GM23338 (cell line): ENCODE results near the gene TMEM163. TPM values are rescaled to one million over a fixed set of nuclear protein-coding genes. Genes with fewer than 3 reads are reported as not detected.

Source experiments
- ATAC-seq: fragments of 200-7000 bp; cut with Tn5 transposase; 3 replicates; pipeline ENCODE4 v1.9.1; 2020
- DNase-seq: peaks from one replicate; pipeline ENCODE4 v3.0.0-alpha.2; 2015; ENCODE audit warnings: low spot score
- H2AFZ ChIP-seq: fragments of 200-600 bp; sonication (generic); 2 replicates; pipeline ENCODE4 v1.8.0; 2016; ENCODE audit warnings: antibody characterized with exemption, mild to moderate bottlenecking, moderate library complexity
- H3F3A ChIP-seq: fragments of 200-600 bp; sonication (generic); replicated peaks from 2 replicates; pipeline ENCODE4 v1.8.0; 2017; ENCODE audit warnings: antibody characterized with exemption, mixed run types, low read depth
- H3K27ac ChIP-seq: fragments of 200-600 bp; sonication (generic); 2 replicates; pipeline ENCODE4 v1.6.1; 2016; ENCODE audit warnings: low read depth
- H3K27me3 ChIP-seq: fragments of 200-600 bp; sonication (generic); 2 replicates; pipeline ENCODE4 v1.8.0; 2016; ENCODE audit warnings: mild to moderate bottlenecking, mixed run types, moderate library complexity; ENCODE audit not compliant: insufficient read depth
- H3K36me3 ChIP-seq: fragments of 200-600 bp; sonication (generic); 2 replicates; pipeline ENCODE4 v1.8.0; 2016; ENCODE audit warnings: mild to moderate bottlenecking; ENCODE audit not compliant: insufficient read depth
- H3K4me1 ChIP-seq: fragments of 200-600 bp; sonication (generic); 2 replicates; pipeline ENCODE4 v1.8.0; 2016; ENCODE audit warnings: mild to moderate bottlenecking, moderate library complexity; ENCODE audit not compliant: insufficient read depth
- H3K4me2 ChIP-seq: fragments of 200-600 bp; sonication (generic); 2 replicates; pipeline ENCODE4 v1.7.1; 2017; ENCODE audit warnings: mixed run types
- H3K4me3 ChIP-seq: fragments of 200-600 bp; sonication (generic); 2 replicates; pipeline ENCODE4 v1.6.1; 2016; ENCODE audit warnings: mixed run types
- H3K79me2 ChIP-seq: fragments of 200-600 bp; sonication (generic); replicated peaks from 2 replicates; pipeline ENCODE4 v1.8.0; 2017; ENCODE audit warnings: mild to moderate bottlenecking; ENCODE audit not compliant: insufficient read depth
- H3K9me2 ChIP-seq: fragments of 200-600 bp; sonication (generic); 2 replicates; pipeline ENCODE4 v1.8.0; 2017; ENCODE audit not compliant: insufficient read depth
- H4K20me1 ChIP-seq: fragments of 200-600 bp; sonication (generic); replicated peaks from 2 replicates; pipeline ENCODE4 v1.8.0; 2017; ENCODE audit warnings: mild to moderate bottlenecking; ENCODE audit not compliant: insufficient read depth
- H3K27ac Mint-ChIP-seq: 2 replicates; pipeline ENCODE4 v1.8.0; 2020; ENCODE audit warnings: inconsistent platforms, mild to moderate bottlenecking, moderate library complexity, mixed read lengths
- H3K27me3 Mint-ChIP-seq: 3 replicates; pipeline ENCODE4 v1.8.0; 2022; ENCODE audit warnings: low read depth, mild to moderate bottlenecking, moderate library complexity, mixed read lengths, inconsistent platforms; ENCODE audit not compliant: insufficient read depth, poor library complexity
- H3K36me3 Mint-ChIP-seq: 3 replicates; pipeline ENCODE4 v1.8.0; 2021; ENCODE audit warnings: low read depth, mild to moderate bottlenecking, inconsistent platforms, moderate library complexity, mixed read lengths
- H3K4me1 Mint-ChIP-seq: 3 replicates; pipeline ENCODE4 v1.8.0; 2020; ENCODE audit warnings: mild to moderate bottlenecking, inconsistent platforms, mixed read lengths
- H3K4me3 Mint-ChIP-seq: 3 replicates; pipeline ENCODE4 v1.8.0; 2021; ENCODE audit warnings: moderate library complexity, mild to moderate bottlenecking, inconsistent platforms, mixed read lengths
- H3K9me3 Mint-ChIP-seq: 3 replicates; pipeline ENCODE4 v1.8.0; 2020; ENCODE audit warnings: moderate library complexity, mild to moderate bottlenecking, inconsistent platforms, mixed read lengths
- CREB1 ChIP-seq: fragments of 250-450 bp; sonication (Bioruptor Pico); IDR thresholded peaks from 2 replicates; pipeline ENCODE4 v1.5.0; 2020; ENCODE audit warnings: low read depth, mild to moderate bottlenecking, moderate library complexity
- EZH2 ChIP-seq: fragments of 200-600 bp; sonication (generic); IDR thresholded peaks from one replicate; pipeline ENCODE4 v1.8.0; 2017; ENCODE audit warnings: antibody characterized with exemption, mild to moderate bottlenecking, low read depth; ENCODE audit not compliant: unreplicated experiment
- EZH2phosphoT487 ChIP-seq: fragments of 200-600 bp; sonication (generic); IDR thresholded peaks from one replicate; pipeline ENCODE4 v1.8.1; 2018; ENCODE audit warnings: antibody characterized with exemption; ENCODE audit not compliant: unreplicated experiment
- JUNB ChIP-seq: IDR thresholded peaks from one replicate; pipeline ENCODE4 v1.6.1; 2016; ENCODE audit warnings: antibody characterized with exemption; ENCODE audit not compliant: unreplicated experiment
- NANOG ChIP-seq: IDR thresholded peaks from 2 replicates; pipeline ENCODE4 v1.6.1; 2016; ENCODE audit warnings: antibody characterized with exemption, borderline replicate concordance
- POLR2AphosphoS5 ChIP-seq: IDR thresholded peaks from 2 replicates; pipeline ENCODE4 v1.6.1; 2016; ENCODE audit warnings: antibody characterized with exemption, low read depth
- STAT1 ChIP-seq: IDR thresholded peaks from one replicate; pipeline ENCODE4 v1.6.1; 2016; ENCODE audit warnings: antibody characterized with exemption; ENCODE audit not compliant: unreplicated experiment
- ZNF114 ChIP-seq: fragments of 250-450 bp; sonication (Bioruptor Pico); IDR thresholded peaks from 2 replicates; pipeline ENCODE4 v1.5.0; 2020; ENCODE audit warnings: mild to moderate bottlenecking, moderate library complexity
- ZNF331 ChIP-seq: fragments of 250-450 bp; sonication (Bioruptor Pico); IDR thresholded peaks from 2 replicates; pipeline ENCODE4 v1.5.0; 2020; ENCODE audit warnings: low read depth, mild to moderate bottlenecking, moderate library complexity
- polyA plus RNA-seq: library from polyadenylated mRNA; unstranded; fragments of >200 nt; fragmentation: Nextera tagmentation; extraction: Ambion mirVana; gene quantifications from 2 replicates; pipeline ENCODE4 v1.2.1, GENCODE V29; 2016
- total RNA-seq: library from RNA; depleted of rRNA; stranded (reverse); fragments of >200 nt; shearing (Covaris generic); gene quantifications from 2 replicates; pipeline ENCODE4 v1.2.3, GENCODE V29; 2014
- TF ChIP-seq, protein P1 (sequence below): IDR thresholded peaks from one replicate; pipeline ENCODE4 v1.6.1; 2018; ENCODE audit warnings: antibody characterized with exemption; ENCODE audit not compliant: unreplicated experiment
- TF ChIP-seq, protein P2 (sequence below): IDR thresholded peaks from 2 replicates; pipeline ENCODE4 v1.6.1; 2016; ENCODE audit warnings: antibody characterized with exemption
- TF ChIP-seq, protein P3 (sequence below): fragments of 250-450 bp; sonication (Bioruptor Pico); IDR thresholded peaks from 2 replicates; pipeline ENCODE4 v1.5.0; 2020; ENCODE audit warnings: mild to moderate bottlenecking, moderate library complexity
- TF ChIP-seq, protein P4 (sequence below), 2 experiments: fragments of 200-600 bp in 1 of 2; sonication (generic) in 1 of 2; conservative IDR thresholded peaks; 2 replicates each; pipeline versions ENCODE4 v1.5.1 to v1.6.1; 2016 to 2017; ENCODE audit warnings: antibody characterized with exemption in 2 of 2, low read depth in 2 of 2, mild to moderate bottlenecking in 2 of 2, moderate library complexity in 1 of 2

The TMEM163 gene
- total and polyA plus RNA-seq, 2 experiments from 2014 or later, result 1.1 to 1.8 TPM

DNA sequence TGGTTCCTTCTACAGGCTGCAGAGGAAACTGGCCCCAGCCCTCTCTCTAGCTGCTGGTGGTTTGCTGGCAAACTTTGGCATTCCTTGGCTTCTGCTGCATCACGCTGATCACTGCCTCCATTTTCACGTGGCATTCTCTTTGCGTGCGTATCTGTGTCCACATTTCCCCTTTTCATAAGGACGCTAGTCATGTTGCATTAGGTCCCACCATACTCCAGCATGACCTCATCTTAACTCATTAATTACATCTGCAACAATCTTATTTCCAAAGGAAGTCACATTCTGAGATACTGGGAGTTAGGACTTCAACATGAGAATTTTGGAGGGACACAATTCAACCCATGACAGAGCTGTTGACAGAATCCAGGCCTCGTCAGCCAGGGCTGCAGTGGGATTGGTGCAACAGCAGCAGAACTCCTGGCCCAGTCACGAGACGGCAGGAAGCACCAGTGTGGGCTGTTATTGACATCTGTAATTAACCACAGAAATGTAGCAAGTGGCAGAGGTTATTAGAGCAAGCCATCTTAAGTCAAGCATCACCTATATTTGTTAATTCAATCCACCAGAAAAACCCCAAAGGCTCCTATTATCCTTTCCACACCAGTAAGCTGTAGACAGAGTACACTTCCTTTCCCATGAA is 132.4 kb downstream of the TMEM163 start:
- H3K27ac Mint-ChIP-seq, result no peak overlapping the region

More for the DNA sequence above, 132.4 kb downstream of the TMEM163 start:
- Histone ChIP-seq H3F3A (no peaks in the 10 kb centered on the region), H3K9me2 (peaks cover 6% of the 10 kb centered on the region; the same call in 1 of the 2 replicates), H3K27me3 (no peaks in the 10 kb centered on the region), H3K4me3 (no peak overlapping the region), H3K36me3 (peaks cover 9% of the 10 kb centered on the region), H4K20me1 (no peaks in the 10 kb centered on the region), H3K27ac (no peak overlapping the region), H3K4me2 (no peak overlapping the region), H3K79me2 (no peaks in the 10 kb centered on the region), H3K4me1 (no peaks in the 10 kb centered on the region), H2AFZ (no peak overlapping the region)
- Mint-ChIP-seq H3K4me3 (no peak overlapping the region), H3K27me3 (peaks cover 3% of the 10 kb centered on the region), H3K36me3 (peaks cover 26% of the 10 kb centered on the region), H3K9me3 (peaks cover 33% of the 10 kb centered on the region), H3K4me1 (peaks cover 2% of the 10 kb centered on the region)
- ATAC-seq, result no peak
- DNase-seq, result no peak
- TF ChIP-seq NANOG, result no peak
- no peak for TF ChIP-seq JUNB
- TF ChIP-seq, protein P1, sequence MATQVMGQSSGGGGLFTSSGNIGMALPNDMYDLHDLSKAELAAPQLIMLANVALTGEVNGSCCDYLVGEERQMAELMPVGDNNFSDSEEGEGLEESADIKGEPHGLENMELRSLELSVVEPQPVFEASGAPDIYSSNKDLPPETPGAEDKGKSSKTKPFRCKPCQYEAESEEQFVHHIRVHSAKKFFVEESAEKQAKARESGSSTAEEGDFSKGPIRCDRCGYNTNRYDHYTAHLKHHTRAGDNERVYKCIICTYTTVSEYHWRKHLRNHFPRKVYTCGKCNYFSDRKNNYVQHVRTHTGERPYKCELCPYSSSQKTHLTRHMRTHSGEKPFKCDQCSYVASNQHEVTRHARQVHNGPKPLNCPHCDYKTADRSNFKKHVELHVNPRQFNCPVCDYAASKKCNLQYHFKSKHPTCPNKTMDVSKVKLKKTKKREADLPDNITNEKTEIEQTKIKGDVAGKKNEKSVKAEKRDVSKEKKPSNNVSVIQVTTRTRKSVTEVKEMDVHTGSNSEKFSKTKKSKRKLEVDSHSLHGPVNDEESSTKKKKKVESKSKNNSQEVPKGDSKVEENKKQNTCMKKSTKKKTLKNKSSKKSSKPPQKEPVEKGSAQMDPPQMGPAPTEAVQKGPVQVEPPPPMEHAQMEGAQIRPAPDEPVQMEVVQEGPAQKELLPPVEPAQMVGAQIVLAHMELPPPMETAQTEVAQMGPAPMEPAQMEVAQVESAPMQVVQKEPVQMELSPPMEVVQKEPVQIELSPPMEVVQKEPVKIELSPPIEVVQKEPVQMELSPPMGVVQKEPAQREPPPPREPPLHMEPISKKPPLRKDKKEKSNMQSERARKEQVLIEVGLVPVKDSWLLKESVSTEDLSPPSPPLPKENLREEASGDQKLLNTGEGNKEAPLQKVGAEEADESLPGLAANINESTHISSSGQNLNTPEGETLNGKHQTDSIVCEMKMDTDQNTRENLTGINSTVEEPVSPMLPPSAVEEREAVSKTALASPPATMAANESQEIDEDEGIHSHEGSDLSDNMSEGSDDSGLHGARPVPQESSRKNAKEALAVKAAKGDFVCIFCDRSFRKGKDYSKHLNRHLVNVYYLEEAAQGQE, result no peak
- no peak for TF ChIP-seq CREB1
- TF ChIP-seq EZH2, result no peak
- TF ChIP-seq POLR2AphosphoS5, result no peak
- no peak for TF ChIP-seq ZNF331 (CRISPR knock-in tag)
- TF ChIP-seq, protein P2, sequence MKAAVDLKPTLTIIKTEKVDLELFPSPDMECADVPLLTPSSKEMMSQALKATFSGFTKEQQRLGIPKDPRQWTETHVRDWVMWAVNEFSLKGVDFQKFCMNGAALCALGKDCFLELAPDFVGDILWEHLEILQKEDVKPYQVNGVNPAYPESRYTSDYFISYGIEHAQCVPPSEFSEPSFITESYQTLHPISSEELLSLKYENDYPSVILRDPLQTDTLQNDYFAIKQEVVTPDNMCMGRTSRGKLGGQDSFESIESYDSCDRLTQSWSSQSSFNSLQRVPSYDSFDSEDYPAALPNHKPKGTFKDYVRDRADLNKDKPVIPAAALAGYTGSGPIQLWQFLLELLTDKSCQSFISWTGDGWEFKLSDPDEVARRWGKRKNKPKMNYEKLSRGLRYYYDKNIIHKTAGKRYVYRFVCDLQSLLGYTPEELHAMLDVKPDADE, result no peak
- no peak for TF ChIP-seq ZNF114
- TF ChIP-seq STAT1, result no peak
- TF ChIP-seq EZH2phosphoT487, result no peak
- TF ChIP-seq, protein P3, sequence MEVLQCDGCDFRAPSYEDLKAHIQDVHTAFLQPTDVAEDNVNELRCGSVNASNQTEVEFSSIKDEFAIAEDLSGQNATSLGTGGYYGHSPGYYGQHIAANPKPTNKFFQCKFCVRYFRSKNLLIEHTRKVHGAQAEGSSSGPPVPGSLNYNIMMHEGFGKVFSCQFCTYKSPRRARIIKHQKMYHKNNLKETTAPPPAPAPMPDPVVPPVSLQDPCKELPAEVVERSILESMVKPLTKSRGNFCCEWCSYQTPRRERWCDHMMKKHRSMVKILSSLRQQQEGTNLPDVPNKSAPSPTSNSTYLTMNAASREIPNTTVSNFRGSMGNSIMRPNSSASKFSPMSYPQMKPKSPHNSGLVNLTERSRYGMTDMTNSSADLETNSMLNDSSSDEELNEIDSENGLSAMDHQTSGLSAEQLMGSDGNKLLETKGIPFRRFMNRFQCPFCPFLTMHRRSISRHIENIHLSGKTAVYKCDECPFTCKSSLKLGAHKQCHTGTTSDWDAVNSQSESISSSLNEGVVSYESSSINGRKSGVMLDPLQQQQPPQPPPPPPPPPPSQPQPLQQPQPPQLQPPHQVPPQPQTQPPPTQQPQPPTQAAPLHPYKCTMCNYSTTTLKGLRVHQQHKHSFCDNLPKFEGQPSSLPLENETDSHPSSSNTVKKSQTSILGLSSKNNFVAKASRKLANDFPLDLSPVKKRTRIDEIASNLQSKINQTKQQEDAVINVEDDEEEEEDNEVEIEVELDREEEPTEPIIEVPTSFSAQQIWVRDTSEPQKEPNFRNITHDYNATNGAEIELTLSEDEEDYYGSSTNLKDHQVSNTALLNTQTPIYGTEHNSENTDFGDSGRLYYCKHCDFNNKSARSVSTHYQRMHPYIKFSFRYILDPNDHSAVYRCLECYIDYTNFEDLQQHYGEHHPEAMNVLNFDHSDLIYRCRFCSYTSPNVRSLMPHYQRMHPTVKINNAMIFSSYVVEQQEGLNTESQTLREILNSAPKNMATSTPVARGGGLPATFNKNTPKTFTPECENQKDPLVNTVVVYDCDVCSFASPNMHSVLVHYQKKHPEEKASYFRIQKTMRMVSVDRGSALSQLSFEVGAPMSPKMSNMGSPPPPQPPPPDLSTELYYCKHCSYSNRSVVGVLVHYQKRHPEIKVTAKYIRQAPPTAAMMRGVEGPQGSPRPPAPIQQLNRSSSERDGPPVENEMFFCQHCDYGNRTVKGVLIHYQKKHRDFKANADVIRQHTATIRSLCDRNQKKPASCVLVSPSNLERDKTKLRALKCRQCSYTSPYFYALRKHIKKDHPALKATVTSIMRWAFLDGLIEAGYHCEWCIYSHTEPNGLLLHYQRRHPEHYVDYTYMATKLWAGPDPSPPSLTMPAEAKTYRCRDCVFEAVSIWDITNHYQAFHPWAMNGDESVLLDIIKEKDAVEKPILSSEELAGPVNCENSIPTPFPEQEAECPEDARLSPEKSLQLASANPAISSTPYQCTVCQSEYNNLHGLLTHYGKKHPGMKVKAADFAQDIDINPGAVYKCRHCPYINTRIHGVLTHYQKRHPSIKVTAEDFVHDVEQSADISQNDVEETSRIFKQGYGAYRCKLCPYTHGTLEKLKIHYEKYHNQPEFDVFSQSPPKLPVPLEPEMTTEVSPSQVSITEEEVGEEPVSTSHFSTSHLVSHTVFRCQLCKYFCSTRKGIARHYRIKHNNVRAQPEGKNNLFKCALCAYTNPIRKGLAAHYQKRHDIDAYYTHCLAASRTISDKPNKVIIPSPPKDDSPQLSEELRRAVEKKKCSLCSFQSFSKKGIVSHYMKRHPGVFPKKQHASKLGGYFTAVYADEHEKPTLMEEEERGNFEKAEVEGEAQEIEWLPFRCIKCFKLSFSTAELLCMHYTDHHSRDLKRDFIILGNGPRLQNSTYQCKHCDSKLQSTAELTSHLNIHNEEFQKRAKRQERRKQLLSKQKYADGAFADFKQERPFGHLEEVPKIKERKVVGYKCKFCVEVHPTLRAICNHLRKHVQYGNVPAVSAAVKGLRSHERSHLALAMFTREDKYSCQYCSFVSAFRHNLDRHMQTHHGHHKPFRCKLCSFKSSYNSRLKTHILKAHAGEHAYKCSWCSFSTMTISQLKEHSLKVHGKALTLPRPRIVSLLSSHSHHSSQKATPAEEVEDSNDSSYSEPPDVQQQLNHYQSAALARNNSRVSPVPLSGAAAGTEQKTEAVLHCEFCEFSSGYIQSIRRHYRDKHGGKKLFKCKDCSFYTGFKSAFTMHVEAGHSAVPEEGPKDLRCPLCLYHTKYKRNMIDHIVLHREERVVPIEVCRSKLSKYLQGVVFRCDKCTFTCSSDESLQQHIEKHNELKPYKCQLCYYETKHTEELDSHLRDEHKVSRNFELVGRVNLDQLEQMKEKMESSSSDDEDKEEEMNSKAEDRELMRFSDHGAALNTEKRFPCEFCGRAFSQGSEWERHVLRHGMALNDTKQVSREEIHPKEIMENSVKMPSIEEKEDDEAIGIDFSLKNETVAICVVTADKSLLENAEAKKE (CRISPR knock-in tag), result no peak
- TF ChIP-seq, protein P4, sequence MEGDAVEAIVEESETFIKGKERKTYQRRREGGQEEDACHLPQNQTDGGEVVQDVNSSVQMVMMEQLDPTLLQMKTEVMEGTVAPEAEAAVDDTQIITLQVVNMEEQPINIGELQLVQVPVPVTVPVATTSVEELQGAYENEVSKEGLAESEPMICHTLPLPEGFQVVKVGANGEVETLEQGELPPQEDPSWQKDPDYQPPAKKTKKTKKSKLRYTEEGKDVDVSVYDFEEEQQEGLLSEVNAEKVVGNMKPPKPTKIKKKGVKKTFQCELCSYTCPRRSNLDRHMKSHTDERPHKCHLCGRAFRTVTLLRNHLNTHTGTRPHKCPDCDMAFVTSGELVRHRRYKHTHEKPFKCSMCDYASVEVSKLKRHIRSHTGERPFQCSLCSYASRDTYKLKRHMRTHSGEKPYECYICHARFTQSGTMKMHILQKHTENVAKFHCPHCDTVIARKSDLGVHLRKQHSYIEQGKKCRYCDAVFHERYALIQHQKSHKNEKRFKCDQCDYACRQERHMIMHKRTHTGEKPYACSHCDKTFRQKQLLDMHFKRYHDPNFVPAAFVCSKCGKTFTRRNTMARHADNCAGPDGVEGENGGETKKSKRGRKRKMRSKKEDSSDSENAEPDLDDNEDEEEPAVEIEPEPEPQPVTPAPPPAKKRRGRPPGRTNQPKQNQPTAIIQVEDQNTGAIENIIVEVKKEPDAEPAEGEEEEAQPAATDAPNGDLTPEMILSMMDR (conservative IDR thresholded peaks at IDR 0.05; ENCODE audit: low read depth in 2 of 2), result no peak
